Measurements from ENCODE around the gene LRSAM1.
A peak's percentile ranks its signal among the peaks of the same experiment; 100 is the strongest.

Gene LRSAM1

GRCh38 chr9:127522727-127523126 lies 71.4 kb downstream of the LRSAM1 start:
- H3K27ac ChIP-seq (ENCODE audit: low read length), result no peak overlapping the region
- TF ChIP-seq EZH2 (IDR thresholded peaks at IDR 0.05; ENCODE audit: borderline replicate concordance, low read depth, low read length, severe bottlenecking), result no peak
- no peak for TF ChIP-seq CTCF (IDR thresholded peaks at IDR 0.05; ENCODE audit: borderline replicate concordance, extremely low read depth, low read length, poor library complexity, severe bottlenecking)
- ATAC-seq (ENCODE audit: insufficient read depth, low read depth) (no peak), DNase-seq (no peak)
- H3K9ac ChIP-seq (ENCODE audit: low read depth, low read length), result no peak overlapping the region
- H3K4me2 ChIP-seq (ENCODE audit: insufficient read depth, low read length), result no peak overlapping the region
- H2AFZ ChIP-seq (ENCODE audit: low read depth, low read length), result no peak overlapping the region
- H3K27me3 ChIP-seq (ENCODE audit: insufficient read depth, low read length, poor library complexity), result no peaks in the 10 kb centered on the region
- no peaks in the 10 kb centered on the region for H3K4me1 ChIP-seq (ENCODE audit: insufficient read depth, low read length)
- H3K9me3 ChIP-seq (ENCODE audit: insufficient read depth, low read length, severe bottlenecking), result peaks cover 13% of the 10 kb centered on the region
- no peaks in the 10 kb centered on the region for H3K79me2 ChIP-seq (ENCODE audit: insufficient read depth, low read length)
- no peaks in the 10 kb centered on the region for H3K36me3 ChIP-seq (ENCODE audit: insufficient read depth, low read length)
- no peak overlapping the region for H3K4me3 ChIP-seq (ENCODE audit: low read depth in 1 of 2, low read length in 2 of 2)
- no peaks in the 10 kb centered on the region for H4K20me1 ChIP-seq (ENCODE audit: insufficient read depth, low read length)

- Histone ChIP-seq H3K27me3 (ENCODE audit: insufficient read depth, low read length, poor library complexity) (no peaks in the 10 kb centered on the region), H3K4me1 (ENCODE audit: insufficient read depth, low read length) (no peaks in the 10 kb centered on the region), H3K9ac (ENCODE audit: low read depth, low read length) (no peak overlapping the region), H3K9me3 (ENCODE audit: insufficient read depth, low read length, severe bottlenecking) (peaks cover 13% of the 10 kb centered on the region), H4K20me1 (ENCODE audit: insufficient read depth, low read length) (no peaks in the 10 kb centered on the region), H3K36me3 (ENCODE audit: insufficient read depth, low read length) (no peaks in the 10 kb centered on the region), H3K79me2 (ENCODE audit: insufficient read depth, low read length) (no peaks in the 10 kb centered on the region), H3K27ac (ENCODE audit: low read length) (no peak overlapping the region), H3K4me2 (ENCODE audit: insufficient read depth, low read length) (no peak overlapping the region), H2AFZ (ENCODE audit: low read depth, low read length) (no peak overlapping the region), H3K4me3 (ENCODE audit: low read depth in 1 of 2, low read length in 2 of 2) (no peak overlapping the region)
- DNase-seq (peak; percentile 40), ATAC-seq (ENCODE audit: insufficient read depth, low read depth) (peak; percentile 45; the same call in 1 of the 3 replicates)
- TF ChIP-seq EZH2 (IDR thresholded peaks at IDR 0.05; ENCODE audit: borderline replicate concordance, low read depth, low read length, severe bottlenecking) (no peak), CTCF (IDR thresholded peaks at IDR 0.05; ENCODE audit: borderline replicate concordance, extremely low read depth, low read length, poor library complexity, severe bottlenecking) (peak; percentile 60)
Observed at GRCh38 chr9:127523312-127523851, 72.1 kb downstream of the LRSAM1 start.

GRCh38 chr9:127524373-127524772 lies 73.1 kb downstream of the LRSAM1 start:
- Histone ChIP-seq H4K20me1 (ENCODE audit: insufficient read depth, low read length) (no peaks in the 10 kb centered on the region), H3K4me2 (ENCODE audit: insufficient read depth, low read length) (no peak overlapping the region), H3K4me1 (ENCODE audit: insufficient read depth, low read length) (no peaks in the 10 kb centered on the region), H3K9me3 (ENCODE audit: insufficient read depth, low read length, severe bottlenecking) (peaks cover 13% of the 10 kb centered on the region), H3K79me2 (ENCODE audit: insufficient read depth, low read length) (no peaks in the 10 kb centered on the region), H3K27me3 (ENCODE audit: insufficient read depth, low read length, poor library complexity) (no peaks in the 10 kb centered on the region), H2AFZ (ENCODE audit: low read depth, low read length) (no peak overlapping the region), H3K36me3 (ENCODE audit: insufficient read depth, low read length) (no peaks in the 10 kb centered on the region), H3K4me3 (ENCODE audit: low read depth in 1 of 2, low read length in 2 of 2) (no peak overlapping the region), H3K27ac (ENCODE audit: low read length) (no peak overlapping the region), H3K9ac (ENCODE audit: low read depth, low read length) (no peak overlapping the region)
- no peak for DNase-seq
- ATAC-seq (ENCODE audit: insufficient read depth, low read depth), result no peak
- TF ChIP-seq CTCF (IDR thresholded peaks at IDR 0.05; ENCODE audit: borderline replicate concordance, extremely low read depth, low read length, poor library complexity, severe bottlenecking) (no peak), EZH2 (IDR thresholded peaks at IDR 0.05; ENCODE audit: borderline replicate concordance, low read depth, low read length, severe bottlenecking) (no peak)

Data from DND-41 (cell line).